HepG2 (cell line): ENCODE data around the gene RTKN2. TPM values are rescaled to one million over a fixed set of nuclear protein-coding genes. Genes with fewer than 3 reads are reported as not detected.

ENCODE experiments used
- ATAC-seq: fragments of 200-7000 bp; cut with Tn5 transposase; 3 replicates; pipeline ENCODE4 v1.9.1; 2020; ENCODE audit warnings: mild to moderate bottlenecking, moderate library complexity
- BruUV-seq: library from RNA; stranded (reverse); fragments of 400-500 nt; replicated peaks from 2 replicates; lab custom pipeline; 2021; lab: Mats Ljungman, UMichigan
- CTCF ChIA-PET: fragments of 300-600 bp; formaldehyde crosslinking; extraction: SDS; loops from one replicate; lab custom pipeline; 2021; ENCODE audit warnings: low total read pairs, inconsistent platforms, low intra/inter-chr PET ratio; lab: Yijun Ruan, JAX
- POLR2A ChIA-PET: fragments of 350-600 bp; sonication (Branson Sonifier 250); formaldehyde crosslinking; loops from one replicate; lab custom pipeline; 2020; ENCODE audit warnings: antibody characterized with exemption, inconsistent platforms; lab: Yijun Ruan, JAX
- DNase-seq: peaks from one replicate; pipeline ENCODE4 v3.0.0-alpha.2; 2015; ENCODE audit warnings: low spot score
- FAIRE-seq: peaks from 3 replicates; lab custom pipeline; 2011; peaks lifted over from hg19 to GRCh38; lab: Jason Lieb, UNC
- H2AFZ ChIP-seq: one replicate; pipeline ENCODE4 v1.6.1; 2011; ENCODE audit warnings: low read length, inconsistent platforms
- H3K27ac ChIP-seq: fragments of 300-600 bp; 3 replicates; pipeline ENCODE4 v1.8.0; 2011; ENCODE audit warnings: mixed run types, mild to moderate bottlenecking, mixed read lengths, low read length, inconsistent platforms; ENCODE audit not compliant: insufficient read depth; ENCODE audit errors: extremely low read length
- H3K27me3 ChIP-seq, 2 experiments: fragments of 200-600 bp in 1 of 2; 2 replicates in 1 of 2; 3 replicates in 1 of 2; pipeline versions ENCODE4 v1.6.0 to v1.8.0; 2011; ENCODE audit warnings: low read length in 2 of 2, mild to moderate bottlenecking in 2 of 2, moderate library complexity in 2 of 2, inconsistent platforms in 1 of 2; ENCODE audit not compliant: insufficient read depth in 2 of 2, control insufficient read depth in 1 of 2
- H3K36me3 ChIP-seq, 2 experiments: fragments of 200-600 bp in 1 of 2; replicated peaks in 1 of 2; 2 replicates in 1 of 2; 3 replicates in 1 of 2; pipeline versions ENCODE4 v1.5.1 to v1.8.0; 2011; ENCODE audit warnings: low read length in 2 of 2, inconsistent platforms in 1 of 2; ENCODE audit not compliant: insufficient read depth in 2 of 2, control insufficient read depth in 1 of 2
- H3K4me1 ChIP-seq: 2 replicates; pipeline ENCODE4 v1.5.1; 2012; ENCODE audit warnings: low read length, inconsistent platforms; ENCODE audit not compliant: insufficient read depth
- H3K4me2 ChIP-seq: 2 replicates; pipeline ENCODE4 v1.6.0; 2011; ENCODE audit warnings: low read depth, low read length, inconsistent platforms
- H3K4me3 ChIP-seq, 3 experiments: fragments of 200-600 bp in 1 of 3; sonication (generic), shearing (Covaris generic) in 1 of 3; replicated peaks in 1 of 3; 2 replicates each; pipeline ENCODE4 v1.5.1; 2011 to 2016; ENCODE audit warnings: low read length in 3 of 3, inconsistent platforms in 2 of 3, low read depth in 2 of 3, mild to moderate bottlenecking in 2 of 3, control low read depth in 1 of 3, mixed read lengths in 1 of 3; ENCODE audit not compliant: insufficient read depth in 1 of 3
- H3K79me2 ChIP-seq: one replicate; pipeline ENCODE4 v1.6.1; 2011; ENCODE audit warnings: low read length, inconsistent platforms; ENCODE audit not compliant: insufficient read depth
- H3K9ac ChIP-seq: 2 replicates; pipeline ENCODE4 v1.6.0; 2011; ENCODE audit warnings: mild to moderate bottlenecking, low read depth, low read length, inconsistent platforms; ENCODE audit not compliant: insufficient read depth
- H3K9me3 ChIP-seq: 2 replicates; pipeline ENCODE4 v1.5.1; 2012; ENCODE audit warnings: mild to moderate bottlenecking, low read length
- H4K20me1 ChIP-seq: 2 replicates; pipeline ENCODE4 v1.6.0; 2011; ENCODE audit warnings: inconsistent platforms, mild to moderate bottlenecking, low read length, moderate library complexity; ENCODE audit not compliant: insufficient read depth
- DNMT3B ChIP-seq: conservative IDR thresholded peaks from 2 replicates; pipeline ENCODE4 v1.6.1; 2016; ENCODE audit warnings: missing biosample characterization, control low read depth
- GABPB1 ChIP-seq: IDR thresholded peaks from 2 replicates; pipeline ENCODE4 v1.6.1; 2016; ENCODE audit warnings: mild to moderate bottlenecking, missing genetic modification reagents, moderate library complexity, missing compliant biosample characterization
- NONO ChIP-seq, 2 experiments: fragments of 450-650 bp in 1 of 2; sonication (generic) in 1 of 2; formaldehyde crosslinking in 1 of 2; IDR thresholded peaks in 1 of 2; conservative IDR thresholded peaks in 1 of 2; 2 replicates each; pipeline versions ENCODE4 v1.6.1 to v1.8.0; 2017 to 2022; ENCODE audit warnings: mild to moderate bottlenecking in 1 of 2, missing genetic modification reagents in 1 of 2, moderate library complexity in 1 of 2
- PRMT3 ChIP-seq: sonication (generic); formaldehyde crosslinking; IDR thresholded peaks from 2 replicates; pipeline ENCODE4 v1.8.1; 2022; ENCODE audit warnings: low read depth, mild to moderate bottlenecking, moderate library complexity, missing genetic modification reagents, borderline replicate concordance
- SMAD3 ChIP-seq: sonication (generic); formaldehyde crosslinking; IDR thresholded peaks from 2 replicates; pipeline ENCODE4 v1.4.0; 2020; ENCODE audit warnings: missing genetic modification reagents
- TCF12 ChIP-seq, 2 experiments: fragments of 450-650 bp in 1 of 2; sonication (generic) in 1 of 2; formaldehyde crosslinking in 1 of 2; IDR thresholded peaks; 2 replicates each; pipeline versions ENCODE4 v1.6.1 to v1.8.0; 2017 to 2022; ENCODE audit warnings: antibody characterized with exemption in 1 of 2, mild to moderate bottlenecking in 1 of 2, missing genetic modification reagents in 1 of 2, moderate library complexity in 1 of 2
- THRA ChIP-seq: sonication (generic); formaldehyde crosslinking; IDR thresholded peaks from 2 replicates; pipeline ENCODE4 v1.4.0; 2020; ENCODE audit warnings: missing genetic modification reagents, borderline replicate concordance
- ZBTB3 ChIP-seq: sonication (generic); formaldehyde crosslinking; IDR thresholded peaks from 2 replicates; pipeline ENCODE4 v1.4.0; 2020; ENCODE audit warnings: low read depth, mild to moderate bottlenecking, moderate library complexity, missing genetic modification reagents, borderline replicate concordance
- ZNF101 ChIP-seq: sonication (generic); formaldehyde crosslinking; IDR thresholded peaks from 2 replicates; pipeline ENCODE4 v1.4.0; 2020; ENCODE audit warnings: mild to moderate bottlenecking, low read depth, missing genetic modification reagents, borderline replicate concordance
- ZNF768 ChIP-seq: sonication (generic); formaldehyde crosslinking; IDR thresholded peaks from 2 replicates; pipeline ENCODE4 v1.4.0; 2020; ENCODE audit warnings: missing genetic modification reagents
- WGBS: methylation state at CpG from one replicate; pipeline ENCODE4 v1.1.6; 2017; ENCODE audit warnings: low lambda C conversion rate; 5-methylcytosine and 5-hydroxymethylcytosine counted together
- in situ Hi-C: cut with HindIII; loops from 2 replicates; pipeline ENCODE4 v1.10.0; 2017; ENCODE audit warnings: low pct_unique_long_range_greater_than_20kb; ENCODE audit not compliant: extremely low pct_ligation_motif_present
- intact Hi-C: fragments of 100-400 bp; cut with micrococcal nuclease; formaldehyde crosslinking; loops from one replicate; pipeline ENCODE4 v1.10.0; 2022; ENCODE audit not compliant: unreplicated experiment
- polyA plus RNA-seq, 8 experiments: library from polyadenylated mRNA; depleted of rRNA in 3 of 8; stranded (reverse) in 7 of 8; unstranded in 1 of 8; fragments of >200 nt; fragmentation: Illumina TruSeq in 4 of 8; extraction: Trizol in 4 of 8; gene quantifications; 2 replicates each; pipeline versions ENCODE4 v1.2.1 to v1.2.3, GENCODE V29; 2011 to 2016; ENCODE audit warnings: low read depth in 4 of 8, missing spikeins in 1 of 8, mixed read lengths in 1 of 8; ENCODE audit not compliant: insufficient read depth in 1 of 8
- total RNA-seq, 5 experiments: library from RNA; depleted of rRNA; stranded (reverse); fragments of >200 nt; fragmentation: Illumina TruSeq; extraction: Trizol; gene quantifications; 2 replicates each; pipeline ENCODE4 v1.2.3, GENCODE V29; 2016; ENCODE audit warnings: low read depth in 1 of 5
- TF ChIP-seq, protein P1 (sequence below): sonication (generic); formaldehyde crosslinking; IDR thresholded peaks from 2 replicates; pipeline ENCODE4 v1.9.0; 2021; ENCODE audit warnings: missing genetic modification reagents, borderline replicate concordance
- TF ChIP-seq, protein P2 (sequence below): sonication (generic); formaldehyde crosslinking; IDR thresholded peaks from 2 replicates; pipeline ENCODE4 v1.4.0; 2020; ENCODE audit warnings: missing genetic modification reagents

RTKN2 gene
- total and polyA plus RNA-seq, 2 of the 13 experiments (the other 11 are each of a cell fraction or from before 2014, with no cell fraction given), result 2.2 to 7.0 TPM

DNA sequence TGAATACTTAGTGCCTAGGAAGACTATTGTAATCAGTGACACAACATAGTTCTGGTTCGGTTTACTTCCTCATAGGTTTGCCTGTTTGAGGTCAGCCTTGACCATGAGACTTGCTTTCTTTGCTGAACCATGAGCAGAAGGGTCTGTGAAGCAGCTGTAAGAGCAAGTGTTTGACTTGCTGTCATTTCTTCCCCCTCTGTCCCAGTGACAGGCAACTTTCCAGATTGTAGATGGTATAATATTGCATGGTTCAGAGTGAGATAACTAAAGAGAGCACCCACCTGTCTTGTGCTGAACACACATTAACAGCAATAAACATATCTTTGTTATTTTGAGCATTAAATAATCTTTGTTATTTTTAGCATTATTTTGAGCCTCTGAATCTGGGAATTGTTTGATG is 9.3 kb upstream of the RTKN2 start (continued):
- TF ChIP-seq THRA (CRISPR knock-in tag), result no peak

- no peaks in the 10 kb centered on the region for H3K36me3 ChIP-seq
- H3K9me3 ChIP-seq, result no peaks in the 10 kb centered on the region
- intact Hi-C loops, result no loop called here
- H3K79me2 ChIP-seq, result peaks cover 26% of the 10 kb centered on the region
- ChIA-PET POLR2A (no interaction called here), CTCF (no interaction called here)
- H2AFZ ChIP-seq, result no peak overlapping the region
- peaks cover 36% of the 10 kb centered on the region for H3K4me1 ChIP-seq
- no peak overlapping the region for H3K27ac ChIP-seq
- H3K4me3 ChIP-seq, result no peak overlapping the region
- ATAC-seq, result no peak
- 49% methylated on average over 4 of the region's 4 CpGs for WGBS
- BruUV-seq, result no TSS peak
- no peak for DNase-seq
- H3K27me3 ChIP-seq, result no peaks in the 10 kb centered on the region
- in situ Hi-C loops, result loop anchor here (25.0 kb wide), 1 partner anchor 542 kb away; the partner anchor contains the start of genes ADO and EGR2
- no peaks in the 10 kb centered on the region for H4K20me1 ChIP-seq
- no peak overlapping the region for H3K4me2 ChIP-seq
- FAIRE-seq, result no peak
- H3K9ac ChIP-seq, result no peak overlapping the region
- TF ChIP-seq, protein P1, sequence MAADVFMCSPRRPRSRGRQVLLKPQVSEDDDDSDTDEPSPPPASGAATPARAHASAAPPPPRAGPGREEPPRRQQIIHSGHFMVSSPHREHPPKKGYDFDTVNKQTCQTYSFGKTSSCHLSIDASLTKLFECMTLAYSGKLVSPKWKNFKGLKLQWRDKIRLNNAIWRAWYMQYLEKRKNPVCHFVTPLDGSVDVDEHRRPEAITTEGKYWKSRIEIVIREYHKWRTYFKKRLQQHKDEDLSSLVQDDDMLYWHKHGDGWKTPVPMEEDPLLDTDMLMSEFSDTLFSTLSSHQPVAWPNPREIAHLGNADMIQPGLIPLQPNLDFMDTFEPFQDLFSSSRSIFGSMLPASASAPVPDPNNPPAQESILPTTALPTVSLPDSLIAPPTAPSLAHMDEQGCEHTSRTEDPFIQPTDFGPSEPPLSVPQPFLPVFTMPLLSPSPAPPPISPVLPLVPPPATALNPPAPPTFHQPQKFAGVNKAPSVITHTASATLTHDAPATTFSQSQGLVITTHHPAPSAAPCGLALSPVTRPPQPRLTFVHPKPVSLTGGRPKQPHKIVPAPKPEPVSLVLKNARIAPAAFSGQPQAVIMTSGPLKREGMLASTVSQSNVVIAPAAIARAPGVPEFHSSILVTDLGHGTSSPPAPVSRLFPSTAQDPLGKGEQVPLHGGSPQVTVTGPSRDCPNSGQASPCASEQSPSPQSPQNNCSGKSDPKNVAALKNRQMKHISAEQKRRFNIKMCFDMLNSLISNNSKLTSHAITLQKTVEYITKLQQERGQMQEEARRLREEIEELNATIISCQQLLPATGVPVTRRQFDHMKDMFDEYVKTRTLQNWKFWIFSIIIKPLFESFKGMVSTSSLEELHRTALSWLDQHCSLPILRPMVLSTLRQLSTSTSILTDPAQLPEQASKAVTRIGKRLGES (CRISPR knock-in tag), result no peak
- TF ChIP-seq, protein P2, sequence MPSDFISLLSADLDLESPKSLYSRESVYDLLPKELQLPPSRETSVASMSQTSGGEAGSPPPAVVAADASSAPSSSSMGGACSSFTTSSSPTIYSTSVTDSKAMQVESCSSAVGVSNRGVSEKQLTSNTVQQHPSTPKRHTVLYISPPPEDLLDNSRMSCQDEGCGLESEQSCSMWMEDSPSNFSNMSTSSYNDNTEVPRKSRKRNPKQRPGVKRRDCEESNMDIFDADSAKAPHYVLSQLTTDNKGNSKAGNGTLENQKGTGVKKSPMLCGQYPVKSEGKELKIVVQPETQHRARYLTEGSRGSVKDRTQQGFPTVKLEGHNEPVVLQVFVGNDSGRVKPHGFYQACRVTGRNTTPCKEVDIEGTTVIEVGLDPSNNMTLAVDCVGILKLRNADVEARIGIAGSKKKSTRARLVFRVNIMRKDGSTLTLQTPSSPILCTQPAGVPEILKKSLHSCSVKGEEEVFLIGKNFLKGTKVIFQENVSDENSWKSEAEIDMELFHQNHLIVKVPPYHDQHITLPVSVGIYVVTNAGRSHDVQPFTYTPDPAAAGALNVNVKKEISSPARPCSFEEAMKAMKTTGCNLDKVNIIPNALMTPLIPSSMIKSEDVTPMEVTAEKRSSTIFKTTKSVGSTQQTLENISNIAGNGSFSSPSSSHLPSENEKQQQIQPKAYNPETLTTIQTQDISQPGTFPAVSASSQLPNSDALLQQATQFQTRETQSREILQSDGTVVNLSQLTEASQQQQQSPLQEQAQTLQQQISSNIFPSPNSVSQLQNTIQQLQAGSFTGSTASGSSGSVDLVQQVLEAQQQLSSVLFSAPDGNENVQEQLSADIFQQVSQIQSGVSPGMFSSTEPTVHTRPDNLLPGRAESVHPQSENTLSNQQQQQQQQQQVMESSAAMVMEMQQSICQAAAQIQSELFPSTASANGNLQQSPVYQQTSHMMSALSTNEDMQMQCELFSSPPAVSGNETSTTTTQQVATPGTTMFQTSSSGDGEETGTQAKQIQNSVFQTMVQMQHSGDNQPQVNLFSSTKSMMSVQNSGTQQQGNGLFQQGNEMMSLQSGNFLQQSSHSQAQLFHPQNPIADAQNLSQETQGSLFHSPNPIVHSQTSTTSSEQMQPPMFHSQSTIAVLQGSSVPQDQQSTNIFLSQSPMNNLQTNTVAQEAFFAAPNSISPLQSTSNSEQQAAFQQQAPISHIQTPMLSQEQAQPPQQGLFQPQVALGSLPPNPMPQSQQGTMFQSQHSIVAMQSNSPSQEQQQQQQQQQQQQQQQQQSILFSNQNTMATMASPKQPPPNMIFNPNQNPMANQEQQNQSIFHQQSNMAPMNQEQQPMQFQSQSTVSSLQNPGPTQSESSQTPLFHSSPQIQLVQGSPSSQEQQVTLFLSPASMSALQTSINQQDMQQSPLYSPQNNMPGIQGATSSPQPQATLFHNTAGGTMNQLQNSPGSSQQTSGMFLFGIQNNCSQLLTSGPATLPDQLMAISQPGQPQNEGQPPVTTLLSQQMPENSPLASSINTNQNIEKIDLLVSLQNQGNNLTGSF (CRISPR knock-in tag), result no peak
- TF ChIP-seq SMAD3 (CRISPR knock-in tag), result no peak
- no peak for TF ChIP-seq TCF12 (IDR thresholded peaks at IDR 0.05)
- TF ChIP-seq TCF12 (CRISPR knock-in tag; IDR thresholded peaks at IDR 0.05), result no peak
- no peak for TF ChIP-seq PRMT3 (CRISPR knock-in tag)
- TF ChIP-seq ZBTB3 (CRISPR knock-in tag), result no peak
- no peak for TF ChIP-seq NONO (IDR thresholded peaks at IDR 0.05)
- no peak for TF ChIP-seq NONO (CRISPR knock-in tag; conservative IDR thresholded peaks at IDR 0.05)
- TF ChIP-seq ZNF768 (CRISPR knock-in tag), result no peak
- no peak for TF ChIP-seq GABPB1 (CRISPR knock-in tag)
- TF ChIP-seq ZNF101 (CRISPR knock-in tag), result no peak
- no peak for TF ChIP-seq DNMT3B (CRISPR knock-in tag)
Measured at GRCh38 chr10:62270020-62270419, 1.4 kb upstream of the RTKN2 start.
